Osteocyte (in vitro differentiated cells): Measurements from ENCODE around the gene NSUN2. TPM values are rescaled to one million over a fixed set of nuclear protein-coding genes. Genes with fewer than 3 reads are reported as not detected.

ENCODE experiments used
- DNase-seq: peaks from one replicate; pipeline ENCODE4 v3.0.0; 2021; ENCODE audit warnings: mixed read lengths; ENCODE audit not compliant: unreplicated experiment; ENCODE audit errors: extremely low spot score
- H3K27ac Mint-ChIP-seq: one replicate; pipeline ENCODE4 v1.8.0; 2021; ENCODE audit warnings: mild to moderate bottlenecking, mixed read lengths; ENCODE audit not compliant: unreplicated experiment
- H3K27me3 Mint-ChIP-seq: one replicate; pipeline ENCODE4 v1.8.0; 2021; ENCODE audit warnings: mixed read lengths; ENCODE audit not compliant: unreplicated experiment
- H3K36me3 Mint-ChIP-seq: one replicate; pipeline ENCODE4 v1.8.0; 2021; ENCODE audit warnings: mixed read lengths; ENCODE audit not compliant: unreplicated experiment
- H3K4me1 Mint-ChIP-seq: one replicate; pipeline ENCODE4 v1.8.0; 2021; ENCODE audit warnings: mixed read lengths; ENCODE audit not compliant: unreplicated experiment
- H3K4me3 Mint-ChIP-seq: one replicate; pipeline ENCODE4 v1.8.0; 2021; ENCODE audit warnings: mild to moderate bottlenecking, moderate library complexity, mixed read lengths; ENCODE audit not compliant: unreplicated experiment
- H3K9me3 Mint-ChIP-seq: one replicate; pipeline ENCODE4 v1.8.0; 2021; ENCODE audit warnings: mixed read lengths; ENCODE audit not compliant: unreplicated experiment
- CTCF ChIP-seq: fragments of 200-600 bp; sonication (generic); IDR thresholded peaks from 2 replicates; pipeline ENCODE4 v1.5.0; 2021; ENCODE audit warnings: antibody characterized with exemption, mild to moderate bottlenecking, moderate library complexity
- total RNA-seq: library from RNA; stranded (reverse); gene quantifications from 2 replicates; pipeline ENCODE4 v1.2.1, GENCODE V29; 2021

Gene NSUN2
- total RNA-seq, 1 donor from 2014 or later: 48.7 TPM

GRCh38 chr5:6602441-6602840, 30.4 kb downstream of the NSUN2 start:
- no peak overlapping the region for H3K4me3 Mint-ChIP-seq
- no peaks in the 10 kb centered on the region for H3K9me3 Mint-ChIP-seq

GRCh38 chr5:6601816-6602215, 31.0 kb downstream of the NSUN2 start:
- Mint-ChIP-seq H3K27ac (no peak overlapping the region), H3K36me3 (peaks cover 64% of the 10 kb centered on the region), H3K4me1 (no peaks in the 10 kb centered on the region), H3K9me3 (no peaks in the 10 kb centered on the region), H3K27me3 (no peaks in the 10 kb centered on the region), H3K4me3 (no peak overlapping the region)
- DNase-seq: no peak
- TF ChIP-seq CTCF: no peak

More at GRCh38 chr5:6602441-6602840, 30.4 kb downstream of the NSUN2 start:
- peak; percentile 23 for DNase-seq
- Mint-ChIP-seq H3K27ac (no peak overlapping the region), H3K27me3 (no peaks in the 10 kb centered on the region), H3K36me3 (peaks cover 64% of the 10 kb centered on the region), H3K4me1 (no peaks in the 10 kb centered on the region)
- TF ChIP-seq CTCF: no peak

- Mint-ChIP-seq H3K9me3 (no peaks in the 10 kb centered on the region), H3K27me3 (no peaks in the 10 kb centered on the region), H3K4me3 (no peak overlapping the region), H3K4me1 (no peaks in the 10 kb centered on the region), H3K36me3 (peaks cover 66% of the 10 kb centered on the region), H3K27ac (no peak overlapping the region)
- TF ChIP-seq CTCF: no peak
- DNase-seq: no peak
Measured at GRCh38 chr5:6601271-6601670, 31.6 kb downstream of the NSUN2 start.

GRCh38 chr5:6599739-6600138, 33.1 kb downstream of the NSUN2 start:
- no peak overlapping the region for H3K27ac Mint-ChIP-seq
- H3K27me3 Mint-ChIP-seq: no peaks in the 10 kb centered on the region
- H3K9me3 Mint-ChIP-seq: no peaks in the 10 kb centered on the region
- DNase-seq: no peak
- H3K36me3 Mint-ChIP-seq: peaks cover 62% of the 10 kb centered on the region
- no peak for TF ChIP-seq CTCF
- H3K4me3 Mint-ChIP-seq: no peak overlapping the region
- H3K4me1 Mint-ChIP-seq: no peaks in the 10 kb centered on the region

DNA sequence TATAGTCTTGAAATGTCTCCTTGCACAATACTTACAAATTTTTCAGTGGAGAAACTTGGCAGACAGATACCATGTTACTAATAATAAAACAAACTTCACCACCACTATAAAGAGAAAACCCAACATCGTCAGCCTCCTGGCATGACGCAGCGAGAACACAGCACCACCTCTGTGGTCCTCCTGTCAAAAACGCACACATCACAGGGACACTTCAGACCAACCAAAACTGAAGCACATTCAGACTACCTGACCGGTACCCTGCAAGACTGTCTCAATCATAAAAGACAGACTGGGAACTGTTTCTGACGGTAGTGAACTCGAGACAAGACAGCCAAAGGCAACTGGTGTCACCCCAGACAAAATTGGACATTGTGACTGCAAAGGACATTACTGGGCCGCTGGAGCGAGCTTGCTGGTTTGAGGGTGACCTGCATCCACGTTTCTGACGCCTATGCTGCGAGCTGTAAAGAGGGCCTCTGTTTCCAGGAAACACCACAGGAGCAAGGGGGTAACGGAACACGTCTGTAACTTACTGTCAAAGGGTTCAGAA, 34.4 kb downstream of the NSUN2 start:
- Mint-ChIP-seq H3K27me3 (no peaks in the 10 kb centered on the region), H3K4me3 (no peak overlapping the region), H3K27ac (no peak overlapping the region), H3K9me3 (no peaks in the 10 kb centered on the region), H3K4me1 (no peaks in the 10 kb centered on the region), H3K36me3 (peaks cover 50% of the 10 kb centered on the region)
- no peak for TF ChIP-seq CTCF
- peak; percentile 72 for DNase-seq
